ENCODE results near the gene IPO11.

IPO11 gene

GRCh38 chr5:62575066-62575465 is 162.5 kb downstream of the IPO11 start:
- no peak for TF ChIP-seq CTCF (IDR thresholded peaks at IDR 0.05; ENCODE audit: low read depth, low read length, missing control alignments)
- DNase-seq (ENCODE audit: low read depth), result no peak
- H3K4me3 ChIP-seq (ENCODE audit: low read depth, low read length), result no peak overlapping the region

GRCh38 chr5:62575489-62575888 is 162.9 kb downstream of the IPO11 start:
- H3K4me3 ChIP-seq (ENCODE audit: low read depth, low read length), result no peak overlapping the region
- no peak for DNase-seq (ENCODE audit: low read depth)
- TF ChIP-seq CTCF (IDR thresholded peaks at IDR 0.05; ENCODE audit: low read depth, low read length, missing control alignments), result no peak

GRCh38 chr5:62576570-62577170 is 164.1 kb downstream of the IPO11 start:
- DNase-seq (ENCODE audit: low read depth), result no peak
- no peak for TF ChIP-seq CTCF (IDR thresholded peaks at IDR 0.05; ENCODE audit: low read depth, low read length, missing control alignments)
- H3K4me3 ChIP-seq (ENCODE audit: low read depth, low read length), result no peak overlapping the region

GRCh38 chr5:62577488-62577887 is 164.9 kb downstream of the IPO11 start:
- no peak for TF ChIP-seq CTCF (IDR thresholded peaks at IDR 0.05; ENCODE audit: low read depth, low read length, missing control alignments)
- no peak for DNase-seq (ENCODE audit: low read depth)
- H3K4me3 ChIP-seq (ENCODE audit: low read depth, low read length), result no peak overlapping the region

- no peak within 1 kb of the TSS for H3K4me3 ChIP-seq (ENCODE audit: low read depth, low read length)
- DNase-seq (ENCODE audit: low read depth), result peak; percentile 42
- TF ChIP-seq CTCF (IDR thresholded peaks at IDR 0.05; ENCODE audit: low read depth, low read length, missing control alignments), result no peak
Measured at GRCh38 chr5:62578540-62578939, 166.0 kb downstream of the IPO11 start, which contains the start of gene LRRC70. Gene LRRC70, plus strand, starts transcription at chr5:62578819. Its CDS starts 620 bp downstream, at chr5:62579439.

GRCh38 chr5:62579761-62580160 is 167.2 kb downstream of the IPO11 start:
- TF ChIP-seq CTCF (IDR thresholded peaks at IDR 0.05; ENCODE audit: low read depth, low read length, missing control alignments), result no peak
- DNase-seq (ENCODE audit: low read depth), result no peak
- no peak overlapping the region for H3K4me3 ChIP-seq (ENCODE audit: low read depth, low read length)

Measured in GM12864 (cell line).